SW 1271 (cell line): ENCODE measurements around the gene CISTR.
A peak's percentile ranks its signal among the peaks of the same experiment; 100 is the strongest.

Source experiments
- DNase-seq, 2 experiments: peaks; one replicate each; lab custom pipeline; 2025; lab: John Stamatoyannopoulos, UW

CISTR gene

DNA sequence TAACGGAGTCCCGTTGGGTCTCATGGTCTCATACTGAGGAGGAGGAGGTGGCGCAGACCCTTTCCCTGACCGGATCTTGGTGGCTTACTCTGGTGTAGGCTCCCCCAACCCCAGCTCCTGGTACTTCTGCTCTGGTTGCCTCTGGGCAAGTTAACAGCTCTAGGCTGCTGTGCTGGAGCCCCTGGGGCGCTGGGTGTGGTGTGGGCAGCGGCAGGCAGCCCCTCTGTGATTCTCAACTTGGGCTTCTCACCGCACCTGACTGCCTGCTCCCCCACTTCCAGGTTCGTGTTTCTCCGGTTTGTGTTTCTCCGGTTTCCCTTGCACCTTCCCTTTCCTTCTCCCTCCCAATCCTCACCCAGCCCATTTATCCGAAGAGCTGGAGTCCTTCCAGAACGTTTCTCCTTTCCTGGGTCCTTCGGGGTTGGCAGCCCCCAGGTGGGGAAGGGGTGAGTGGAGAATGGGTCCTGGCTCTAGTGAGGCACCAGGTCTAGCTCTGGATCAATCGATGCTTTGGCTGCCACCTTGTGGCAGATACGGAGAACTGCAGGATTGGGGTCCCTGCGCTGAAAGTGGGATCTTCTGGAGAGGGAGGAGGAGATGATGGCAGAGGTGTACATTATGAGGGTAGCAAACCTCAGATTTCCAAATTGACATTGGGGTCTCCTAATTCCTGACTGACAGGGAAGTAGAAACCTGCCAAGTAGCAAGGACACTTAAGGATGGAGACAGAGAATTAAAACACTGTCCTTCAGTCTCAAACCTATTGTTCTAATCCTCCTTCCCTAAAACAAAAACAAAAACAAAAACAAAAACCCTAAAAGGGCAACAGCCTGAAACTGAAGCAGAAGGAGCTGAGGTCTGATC lies 8.3 kb downstream of the CISTR start:
- peak; percentile 13 to 54 for DNase-seq

GRCh38 chr12:53740130-53740491 lies 11.7 kb downstream of the CISTR start:
- DNase-seq, result no peak

GRCh38 chr12:53739214-53740129 lies 12.3 kb downstream of the CISTR start:
- DNase-seq, result no peak

GRCh38 chr12:53738406-53739213 lies 13.2 kb downstream of the CISTR start:
- no peak for DNase-seq

- no peak for DNase-seq
Observed at GRCh38 chr12:53737951-53738405, 13.8 kb downstream of the CISTR start.

DNA sequence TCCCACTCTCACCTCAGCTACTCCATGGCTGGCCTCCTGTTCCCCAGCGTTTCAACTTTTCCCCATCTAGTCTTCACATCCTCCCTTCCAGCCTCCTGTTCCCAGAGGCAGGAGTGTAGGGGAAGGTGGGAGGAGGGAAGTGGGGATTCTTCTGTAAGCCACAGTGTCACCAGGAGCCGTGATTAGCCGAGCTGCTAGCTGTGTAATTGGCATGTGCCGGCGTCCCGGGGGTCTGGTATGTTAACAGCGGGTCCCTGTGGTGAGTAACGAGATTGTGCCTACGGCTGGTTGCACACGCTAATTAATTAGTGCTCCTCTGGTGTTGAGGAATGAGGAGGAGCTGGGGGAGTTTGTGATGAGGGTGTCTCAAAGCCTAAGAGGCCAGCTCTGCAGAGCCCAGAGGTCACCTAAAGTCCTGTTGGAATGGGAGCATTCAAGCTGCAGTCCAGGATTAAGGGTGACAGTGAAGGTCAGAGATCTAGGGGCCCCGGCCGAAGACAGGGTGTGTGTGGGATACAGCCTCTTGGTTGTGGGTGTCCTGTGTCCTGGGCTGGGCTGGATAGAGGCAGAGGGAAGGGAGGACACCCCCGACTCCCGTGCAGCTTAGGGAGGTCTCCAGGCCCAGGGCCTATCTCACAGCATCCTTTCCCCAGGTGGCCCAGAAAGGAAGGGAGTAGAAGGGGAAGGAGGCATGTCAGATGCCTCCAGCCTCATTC lies 14.5 kb downstream of the CISTR start:
- DNase-seq, result no peak

GRCh38 chr12:53736592-53736991 lies 15.2 kb downstream of the CISTR start:
- no peak for DNase-seq

GRCh38 chr12:53735556-53735955 lies 16.2 kb downstream of the CISTR start:
- DNase-seq, result no peak

GRCh38 chr12:53734425-53734824 lies 17.4 kb downstream of the CISTR start:
- DNase-seq, result no peak

DNA sequence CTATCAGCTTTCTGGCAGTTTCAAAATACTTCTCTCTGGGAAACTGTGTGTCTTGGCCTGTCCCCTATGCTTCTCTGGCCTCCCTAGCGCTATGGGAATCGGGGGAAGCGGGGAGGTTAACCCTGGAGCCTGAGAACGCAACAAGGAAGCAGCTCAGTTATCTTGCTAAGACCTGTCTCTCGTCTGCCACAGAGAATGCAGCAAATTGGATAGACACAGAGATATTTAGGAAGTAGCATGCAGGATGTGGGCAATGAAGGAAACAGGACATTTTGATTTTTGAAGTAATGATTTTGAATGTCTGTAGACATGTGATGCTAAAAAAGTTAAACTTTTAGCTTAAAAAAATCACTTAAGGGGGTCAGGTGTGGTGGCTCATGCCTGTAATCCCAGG lies 18.0 kb downstream of the CISTR start:
- no peak for DNase-seq

DNA sequence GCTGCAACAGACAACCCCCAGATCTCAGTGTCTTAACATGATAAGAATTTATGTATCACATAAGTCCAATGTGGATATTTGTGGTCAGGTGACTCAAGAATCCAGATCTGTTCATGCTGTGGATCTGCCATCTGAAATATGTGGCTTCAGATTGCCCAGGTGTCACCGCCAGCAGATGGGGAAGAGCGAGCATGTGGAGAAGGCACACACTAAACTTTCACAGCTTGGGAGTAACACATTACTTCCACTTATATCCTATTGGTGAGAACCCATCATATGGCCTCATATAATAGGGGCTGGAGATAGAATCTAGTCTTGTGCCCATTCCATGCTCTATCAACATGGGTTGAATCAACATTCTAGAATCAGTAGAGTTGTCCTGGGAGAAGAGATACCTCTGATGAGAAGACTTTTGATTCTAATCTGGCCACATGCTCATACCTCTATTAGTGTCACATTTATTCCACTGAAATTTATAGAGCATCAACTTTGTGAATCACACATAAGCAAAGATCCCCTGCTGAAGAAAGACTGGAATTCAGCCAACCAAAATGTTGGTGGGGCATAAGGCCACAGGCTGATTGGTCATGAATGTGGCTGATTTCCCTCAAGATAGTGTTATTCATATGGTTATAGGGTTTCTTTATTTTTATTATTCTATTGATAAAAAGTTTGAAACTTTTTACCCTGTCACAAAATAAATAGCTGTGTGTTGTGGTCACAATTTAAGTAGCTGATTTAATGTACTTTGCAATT lies 18.6 kb downstream of the CISTR start:
- DNase-seq, result no peak

- DNase-seq, result no peak
Observed at GRCh38 chr12:53729644-53730043, 22.1 kb downstream of the CISTR start.

GRCh38 chr12:53728206-53728605 lies 23.6 kb downstream of the CISTR start:
- no peak for DNase-seq

DNA sequence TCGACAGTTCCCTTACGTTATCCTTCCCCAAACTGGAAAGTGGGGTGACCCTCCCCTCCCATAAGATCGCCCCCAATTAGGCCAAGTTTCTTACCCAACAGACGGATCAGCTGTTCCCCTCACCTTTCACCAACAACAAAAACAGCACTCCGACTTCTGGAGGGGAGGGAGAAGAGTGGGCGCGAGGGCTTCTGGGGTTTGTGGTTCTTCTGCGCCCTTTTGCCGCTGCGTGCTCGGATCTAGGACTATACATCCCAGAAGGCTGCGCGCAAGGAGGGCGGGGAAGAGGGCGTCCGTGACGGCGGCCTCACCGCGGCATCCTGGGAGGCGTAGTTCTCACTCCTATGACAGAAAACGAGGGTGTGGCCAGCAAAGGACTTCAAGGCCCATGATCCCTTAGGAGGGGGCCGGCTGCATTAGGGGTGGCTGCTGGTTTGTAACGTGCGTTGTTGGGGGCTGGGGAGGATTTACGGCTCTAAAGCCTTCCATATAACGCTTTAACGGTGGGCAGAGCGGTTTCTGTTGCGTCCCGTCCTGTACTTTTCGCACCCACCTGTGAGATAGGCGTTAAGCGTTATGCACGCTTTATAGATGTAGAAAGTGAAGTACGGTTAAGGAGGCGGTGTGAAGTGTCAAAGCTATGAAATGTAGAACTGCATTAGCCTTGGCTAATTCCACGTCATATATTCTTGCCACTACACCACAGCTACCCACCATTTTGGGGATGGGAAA lies 24.3 kb downstream of the CISTR start, which contains the start of gene CALCOCO1:
CALCOCO1 (minus strand) TSS at position 143 of the 732 bp plus-strand sequence. CDS start 2,210 bp downstream, outside the sequence.
- peak; percentile 87 to 98 for DNase-seq

DNA sequence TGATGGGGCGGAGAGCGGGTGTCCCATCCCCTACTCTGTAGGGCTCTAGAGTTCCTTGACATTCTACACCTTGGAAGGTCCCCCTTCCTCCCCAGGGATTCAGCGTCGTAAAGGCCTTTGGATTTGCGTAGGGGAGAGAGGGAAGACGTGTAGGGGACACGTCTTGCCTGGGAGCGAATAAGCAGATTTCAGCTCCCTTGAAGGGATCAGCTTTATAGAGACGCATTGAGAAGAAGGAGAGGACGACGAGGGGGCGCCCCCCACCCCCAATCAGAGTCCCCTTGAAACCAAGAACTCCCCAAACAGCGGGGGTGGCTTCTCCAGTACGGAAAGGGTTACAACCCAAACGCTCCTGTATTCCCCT lies 24.9 kb downstream of the CISTR start:
- DNase-seq, result no peak

DNA sequence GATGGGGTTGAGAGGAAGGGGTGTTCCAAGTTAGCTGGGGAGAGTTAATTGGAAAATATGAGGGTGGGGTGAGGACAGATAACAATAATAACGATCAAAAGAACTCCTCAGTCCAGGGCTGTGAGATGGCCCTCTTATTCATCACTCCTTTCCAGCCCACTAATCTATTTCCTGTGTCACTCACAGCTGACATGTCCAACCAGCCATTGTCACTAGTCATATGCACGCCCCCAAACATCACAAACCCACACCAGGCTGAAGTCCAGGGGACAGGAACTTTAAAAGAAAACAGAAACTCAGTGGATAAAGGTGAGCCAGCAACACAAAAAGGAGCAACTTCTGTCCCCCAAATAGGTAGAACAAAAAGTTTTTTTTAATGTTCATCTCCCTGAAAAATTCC lies 25.4 kb downstream of the CISTR start:
- peak in 1 of 2 experiments; percentile 22 for DNase-seq

- no peak for DNase-seq
Observed at GRCh38 chr12:53725824-53726223, 26.0 kb downstream of the CISTR start.

DNA sequence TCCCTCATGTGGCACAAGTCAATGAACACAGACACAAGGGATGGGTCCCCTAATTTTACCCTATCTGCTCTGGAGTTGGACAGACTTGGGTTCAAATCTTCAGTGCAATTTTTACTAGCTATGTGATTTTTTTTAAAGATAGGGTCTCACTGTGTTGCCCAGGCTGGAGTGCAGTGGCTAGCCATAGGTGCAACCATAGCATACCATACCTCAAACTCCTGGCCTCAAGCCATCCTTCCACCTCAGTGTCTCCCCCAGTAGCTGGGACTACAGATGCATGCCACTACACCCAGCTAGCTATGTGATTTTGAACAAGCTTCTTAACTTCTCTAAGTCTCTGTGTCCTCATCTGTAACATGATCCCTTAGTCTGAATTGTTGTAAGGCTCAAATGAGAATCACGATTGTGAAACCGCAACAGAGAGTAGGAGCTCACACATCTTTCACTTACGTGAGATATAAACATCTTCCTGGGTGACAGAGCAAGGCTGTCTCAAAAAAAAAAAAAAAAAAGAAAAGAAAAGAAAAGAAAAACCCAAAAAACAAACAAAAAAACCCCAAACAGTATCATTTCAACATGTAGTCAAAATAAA lies 29.2 kb downstream of the CISTR start:
- DNase-seq, result no peak

GRCh38 chr12:53720946-53721345 lies 30.8 kb downstream of the CISTR start:
- DNase-seq, result no peak
